ENCODE results near the gene IGF1.

GRCh38 chr12:102454330-102454729 lies 26.0 kb downstream of the IGF1 start:
- TF ChIP-seq CTCF (IDR thresholded peaks at IDR 0.05; ENCODE audit: low read depth, low read length, poor library complexity, severe bottlenecking) (no peak), EZH2phosphoT487 (IDR thresholded peaks at IDR 0.05; ENCODE audit: borderline replicate concordance, low read length) (no peak)

All from DOHH2 (cell line).